ENCODE data around the gene FKBP2.
A peak's percentile ranks its signal among the peaks of the same experiment; 100 is the strongest.

The FKBP2 gene

DNA sequence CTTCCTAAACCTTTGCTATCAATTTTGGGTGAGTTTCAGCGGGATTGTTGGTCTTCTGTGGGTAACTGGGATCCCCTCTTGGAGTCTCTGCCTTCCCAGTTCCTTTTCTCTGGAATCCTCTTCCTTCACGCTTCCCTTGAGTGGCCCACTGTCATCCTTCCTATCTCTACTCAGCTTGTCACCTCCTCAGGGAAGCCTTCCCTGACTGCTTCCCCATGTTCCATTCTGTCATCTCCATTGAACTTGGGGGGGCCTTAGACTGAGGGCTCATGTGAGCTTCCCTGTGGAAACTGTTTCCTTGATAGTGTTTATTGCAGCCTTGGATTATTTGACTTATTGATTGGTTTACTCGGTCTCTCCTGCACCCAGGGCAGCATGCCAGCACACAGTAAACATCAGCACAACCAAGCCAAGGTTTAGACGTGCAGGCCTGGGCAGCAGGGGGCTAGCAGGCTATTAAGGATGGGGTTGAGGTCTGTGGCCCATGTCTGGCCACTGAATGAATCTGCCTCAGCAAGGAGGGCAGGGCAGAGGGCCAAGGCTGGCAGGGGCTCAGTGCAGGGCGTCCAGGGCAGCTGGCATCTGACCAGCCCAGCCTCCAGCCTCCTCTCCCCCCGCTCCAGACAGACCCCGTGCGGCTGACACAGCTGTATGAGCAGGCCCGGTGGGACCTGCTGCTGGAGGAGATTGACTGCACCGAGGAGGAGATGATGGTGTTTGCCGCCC, 22.1 kb upstream of the FKBP2 start:
- no peak for DNase-seq
- in situ Hi-C loops (cut with MboI; ENCODE audit: low pct_unique_long_range_greater_than_20kb, low sequenced_read_pairs): no loop called here

DNA sequence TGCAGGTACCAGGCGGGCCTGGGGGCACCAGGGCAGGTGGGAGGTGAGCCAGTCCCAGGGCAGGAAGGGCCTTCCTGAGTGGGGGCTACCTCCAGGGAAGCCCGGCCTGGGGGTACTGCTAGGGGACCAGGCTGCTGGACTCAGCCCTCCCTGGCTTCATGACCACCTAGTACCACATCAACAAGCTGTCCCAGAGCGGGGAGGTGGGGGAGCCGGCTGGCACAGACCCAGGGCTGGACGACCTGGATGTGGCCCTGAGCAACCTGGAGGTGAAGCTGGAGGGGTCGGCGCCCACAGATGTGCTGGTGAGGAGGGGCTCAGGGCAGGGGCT, 21.6 kb upstream of the FKBP2 start:
- in situ Hi-C loops (cut with MboI; ENCODE audit: low pct_unique_long_range_greater_than_20kb, low sequenced_read_pairs): no loop called here
- no peak for DNase-seq

DNA sequence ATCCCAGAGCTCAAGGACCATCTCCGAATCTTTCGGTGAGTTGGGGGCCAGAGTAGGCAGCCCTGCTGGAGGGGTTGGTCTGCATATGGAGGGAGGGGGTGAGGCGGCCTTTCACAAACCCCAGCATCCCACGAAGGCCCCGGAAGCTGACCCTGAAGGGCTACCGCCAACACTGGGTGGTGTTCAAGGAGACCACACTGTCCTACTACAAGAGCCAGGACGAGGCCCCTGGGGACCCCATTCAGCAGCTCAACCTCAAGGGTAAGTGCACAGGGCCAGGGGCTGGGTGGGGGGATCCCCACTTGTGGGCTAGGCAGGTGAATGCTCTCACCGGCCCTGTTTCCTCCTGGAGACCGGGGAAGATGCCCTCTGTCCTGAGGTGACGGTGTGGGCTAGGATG, 21.1 kb upstream of the FKBP2 start:
- in situ Hi-C loops (cut with MboI; ENCODE audit: low pct_unique_long_range_greater_than_20kb, low sequenced_read_pairs): no loop called here
- no peak for DNase-seq

DNA sequence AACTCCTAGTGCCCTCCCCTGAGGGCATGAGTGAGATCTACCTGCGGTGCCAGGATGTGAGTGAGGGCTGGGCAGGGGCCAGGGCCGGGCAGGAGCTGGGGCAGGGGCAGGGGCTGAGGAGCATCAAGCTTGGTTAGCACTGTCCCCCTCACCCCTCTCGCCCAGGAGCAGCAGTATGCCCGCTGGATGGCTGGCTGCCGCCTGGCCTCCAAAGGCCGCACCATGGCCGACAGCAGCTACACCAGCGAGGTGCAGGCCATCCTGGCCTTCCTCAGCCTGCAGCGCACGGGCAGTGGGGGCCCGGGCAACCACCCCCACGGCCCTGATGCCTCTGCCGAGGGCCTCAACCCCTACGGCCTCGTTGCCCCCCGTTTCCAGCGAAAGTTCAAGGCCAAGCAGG, 20.6 kb upstream of the FKBP2 start:
- DNase-seq: no peak
- in situ Hi-C loops (cut with MboI; ENCODE audit: low pct_unique_long_range_greater_than_20kb, low sequenced_read_pairs): no loop called here

DNA sequence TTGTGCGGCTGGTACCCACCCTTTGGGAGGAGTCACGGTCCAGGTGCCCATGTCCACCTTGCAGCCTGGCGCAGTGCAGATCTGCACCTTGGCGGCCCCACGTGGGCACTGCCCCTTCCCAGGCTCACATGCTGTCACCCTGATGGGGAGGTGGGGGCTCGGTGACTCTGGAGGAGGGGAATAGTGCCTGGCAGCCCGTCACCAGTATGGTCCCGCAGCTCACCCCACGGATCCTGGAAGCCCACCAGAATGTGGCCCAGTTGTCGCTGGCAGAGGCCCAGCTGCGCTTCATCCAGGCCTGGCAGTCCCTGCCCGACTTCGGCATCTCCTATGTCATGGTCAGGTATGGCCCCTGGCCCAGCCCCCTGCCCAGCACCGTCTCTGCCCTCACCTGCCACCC, 20.1 kb upstream of the FKBP2 start:
- in situ Hi-C loops (cut with MboI; ENCODE audit: low pct_unique_long_range_greater_than_20kb, low sequenced_read_pairs): no loop called here
- DNase-seq: no peak

DNA sequence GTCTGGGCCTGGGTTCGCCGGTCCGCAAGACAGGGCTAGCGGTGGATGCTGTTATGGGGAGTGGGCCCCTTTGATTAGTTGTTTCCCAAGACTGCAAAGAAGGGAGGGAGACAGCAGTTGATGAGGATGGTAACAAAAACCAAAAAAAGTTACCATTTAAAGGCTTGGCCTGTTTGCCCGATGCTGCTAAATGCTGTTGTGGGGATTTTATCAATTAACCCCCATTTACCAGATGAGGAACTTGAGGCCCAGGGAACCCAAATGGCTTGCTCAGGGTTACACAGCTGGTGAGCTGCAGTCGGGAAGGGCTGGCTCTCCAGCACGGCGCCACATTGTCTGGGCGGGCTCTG, 18.3 kb upstream of the FKBP2 start:
- in situ Hi-C loops (cut with MboI; ENCODE audit: low pct_unique_long_range_greater_than_20kb, low sequenced_read_pairs): no loop called here
- DNase-seq: no peak

DNA sequence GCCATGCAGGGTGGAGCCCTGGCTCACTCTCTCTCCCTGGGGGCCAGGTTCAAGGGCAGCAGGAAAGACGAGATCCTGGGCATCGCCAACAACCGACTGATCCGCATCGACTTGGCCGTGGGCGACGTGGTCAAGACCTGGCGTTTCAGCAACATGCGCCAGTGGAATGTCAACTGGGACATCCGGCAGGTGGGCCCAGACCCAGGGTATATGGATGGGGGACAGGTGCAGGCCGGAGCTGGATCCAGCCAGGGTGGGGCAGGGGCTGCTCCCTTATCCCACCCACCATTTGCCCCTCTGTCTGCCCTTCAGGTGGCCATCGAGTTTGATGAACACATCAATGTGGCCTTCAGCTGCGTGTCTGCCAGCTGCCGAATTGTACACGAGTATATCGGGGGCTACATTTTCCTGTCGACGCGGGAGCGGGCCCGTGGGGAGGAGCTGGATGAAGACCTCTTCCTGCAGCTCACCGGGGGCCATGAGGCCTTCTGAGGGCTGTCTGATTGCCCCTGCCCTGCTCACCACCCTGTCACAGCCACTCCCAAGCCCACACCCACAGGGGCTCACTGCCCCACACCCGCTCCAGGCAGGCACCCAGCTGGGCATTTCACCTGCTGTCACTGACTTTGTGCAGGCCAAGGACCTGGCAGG, 17.8 kb upstream of the FKBP2 start:
- no peak for DNase-seq
- in situ Hi-C loops (cut with MboI; ENCODE audit: low pct_unique_long_range_greater_than_20kb, low sequenced_read_pairs): no loop called here

DNA sequence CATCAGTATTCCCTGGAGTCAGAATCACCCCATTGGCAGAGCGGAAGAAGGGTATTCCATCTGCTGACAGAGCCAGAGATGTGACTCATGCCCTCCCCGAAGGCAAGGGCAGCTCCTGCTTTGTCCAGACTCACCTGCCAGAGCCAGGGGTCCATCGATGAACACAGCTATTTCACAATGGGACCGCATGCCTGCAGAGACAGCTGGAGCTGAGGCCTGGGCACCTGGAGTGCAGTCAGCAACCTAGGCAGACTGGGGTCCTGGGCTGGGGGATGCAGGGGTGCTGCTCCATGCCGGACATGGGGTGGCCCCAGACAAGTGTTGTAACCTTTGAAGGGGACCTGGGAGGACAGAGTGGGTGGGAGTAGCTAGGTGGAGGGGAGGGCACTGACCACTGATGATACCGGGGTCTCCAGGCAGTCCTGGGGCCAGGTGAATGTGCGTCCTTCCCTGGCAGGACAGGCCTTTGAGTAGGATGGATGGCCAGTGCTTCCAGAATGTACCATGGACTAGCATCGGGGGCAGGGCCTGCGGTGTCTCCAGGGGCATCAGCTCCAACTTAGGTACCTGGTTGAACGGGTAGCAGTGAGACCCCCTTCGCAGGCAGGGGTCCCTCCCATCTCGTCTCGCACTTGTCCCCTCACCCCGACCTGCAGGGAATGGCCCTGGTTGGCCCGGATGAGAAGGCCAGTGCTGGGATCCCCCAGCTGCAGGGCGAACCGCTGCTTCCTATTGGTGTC, 16.6 kb upstream of the FKBP2 start:
- in situ Hi-C loops (cut with MboI; ENCODE audit: low pct_unique_long_range_greater_than_20kb, low sequenced_read_pairs): no loop called here
- no peak for DNase-seq

DNA sequence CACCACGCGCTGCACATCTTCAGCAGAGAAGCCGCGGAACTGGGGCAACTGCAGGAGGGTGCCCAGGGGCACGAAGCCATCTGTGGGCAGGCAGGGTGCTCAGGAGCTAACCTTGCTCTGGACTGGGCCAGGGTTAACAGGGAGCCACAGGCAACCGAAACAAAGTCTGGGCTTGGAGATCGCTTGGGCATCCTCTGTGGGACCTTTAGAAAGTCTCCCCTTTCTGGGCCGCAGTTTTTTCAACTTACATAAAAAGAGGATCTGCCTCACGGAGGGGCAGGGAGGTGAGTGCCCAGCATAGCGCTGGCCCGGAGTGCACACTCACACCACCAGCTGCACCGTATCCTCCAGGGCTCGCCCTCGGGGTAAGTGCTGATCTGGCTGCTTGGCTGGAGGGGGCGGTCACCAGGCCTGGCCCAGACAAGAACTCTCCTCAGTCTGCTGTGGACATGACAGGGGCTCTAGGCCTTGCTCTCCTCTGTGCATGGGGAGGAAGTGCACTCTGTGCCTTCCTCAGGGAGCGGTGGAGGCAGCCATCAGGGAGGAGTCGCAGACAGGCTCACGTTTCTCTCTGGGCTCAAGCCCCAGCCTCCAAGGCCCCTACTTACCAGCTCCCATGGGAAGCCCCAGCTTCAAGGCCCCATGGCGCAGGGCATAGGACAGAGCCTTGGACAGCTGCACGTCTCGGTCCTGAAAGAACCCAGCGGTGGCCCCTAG, 15.8 kb upstream of the FKBP2 start:
- no peak for DNase-seq
- in situ Hi-C loops (cut with MboI; ENCODE audit: low pct_unique_long_range_greater_than_20kb, low sequenced_read_pairs): no loop called here

DNA sequence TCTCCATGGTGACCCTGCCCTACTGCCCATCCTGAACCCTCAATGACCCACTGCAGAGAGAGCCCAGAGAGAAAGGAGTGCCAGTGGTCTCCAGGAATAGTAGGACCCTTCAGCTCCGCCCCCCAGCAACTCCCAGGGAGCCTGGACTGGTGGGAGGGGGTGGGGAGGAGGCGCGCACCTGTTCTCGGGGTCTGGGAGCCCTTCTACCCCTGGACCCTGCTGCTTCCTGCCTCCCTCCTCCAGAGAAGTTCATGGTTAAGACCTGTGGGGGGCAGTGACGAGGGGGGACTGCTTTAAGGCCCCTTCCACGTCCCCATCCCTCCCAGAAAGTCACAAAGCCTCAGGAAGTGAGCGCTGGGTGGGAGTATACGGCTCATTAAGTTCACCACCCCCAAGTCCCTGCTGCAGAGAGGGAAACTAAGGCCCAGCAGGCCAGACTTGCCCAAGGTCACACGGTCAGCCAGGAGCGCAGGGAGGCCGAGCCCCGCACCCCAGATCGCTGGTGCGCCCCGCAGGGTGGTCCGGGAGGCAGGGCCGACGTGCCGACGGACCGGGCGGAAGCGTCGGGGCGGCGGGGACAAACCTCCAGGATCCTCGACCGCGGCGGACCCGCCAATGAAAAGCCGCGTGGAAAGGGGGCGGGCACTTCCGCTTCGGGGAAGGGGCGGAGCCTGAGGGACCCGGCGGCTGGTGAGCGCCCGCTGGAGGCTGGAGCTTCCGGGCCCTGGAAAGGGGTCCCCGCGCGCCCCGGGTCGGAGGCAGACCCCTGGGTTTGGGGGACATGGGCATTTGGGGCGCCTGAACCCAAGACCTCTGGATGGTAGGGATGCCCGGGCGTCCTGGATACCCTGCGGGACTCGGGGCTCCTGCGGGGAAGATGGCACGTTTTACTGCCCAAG, 15.0 kb upstream of the FKBP2 start, which contains the start of the genes NUDT22 and TRPT1:
NUDT22 (plus strand) TSS at position 667 of the 899 bp plus-strand sequence. CDS start 379 bp downstream, outside the sequence.
TRPT1 (minus strand) TSS at position 579 of the 899 bp plus-strand sequence; CDS start at position 253, 326 bp downstream.
- peak; percentile 89 for DNase-seq
- in situ Hi-C loops (cut with MboI; ENCODE audit: low pct_unique_long_range_greater_than_20kb, low sequenced_read_pairs): no loop called here

DNA sequence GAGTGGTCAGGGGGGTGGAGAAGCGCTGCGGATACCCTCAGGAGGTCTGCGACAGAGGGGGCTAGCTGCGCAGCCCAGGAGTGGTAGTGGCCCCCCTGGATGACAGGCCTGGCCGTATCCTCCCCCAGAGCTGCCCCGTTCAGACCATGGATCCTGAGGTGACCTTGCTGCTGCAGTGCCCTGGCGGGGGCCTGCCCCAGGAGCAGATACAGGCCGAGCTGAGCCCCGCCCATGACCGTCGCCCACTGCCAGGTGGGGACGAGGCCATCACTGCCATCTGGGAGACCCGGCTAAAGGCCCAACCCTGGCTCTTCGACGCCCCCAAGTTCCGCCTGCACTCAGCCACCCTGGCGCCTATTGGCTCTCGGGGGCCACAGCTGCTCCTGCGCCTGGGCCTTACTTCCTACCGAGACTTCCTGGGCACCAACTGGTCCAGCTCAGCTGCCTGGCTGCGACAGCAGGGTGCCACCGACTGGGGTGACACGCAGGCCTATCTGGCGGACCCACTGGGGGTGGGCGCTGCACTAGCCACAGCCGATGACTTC, 14.3 kb upstream of the FKBP2 start:
- peak; percentile 51 for DNase-seq
- in situ Hi-C loops (cut with MboI; ENCODE audit: low pct_unique_long_range_greater_than_20kb, low sequenced_read_pairs): no loop called here

DNA sequence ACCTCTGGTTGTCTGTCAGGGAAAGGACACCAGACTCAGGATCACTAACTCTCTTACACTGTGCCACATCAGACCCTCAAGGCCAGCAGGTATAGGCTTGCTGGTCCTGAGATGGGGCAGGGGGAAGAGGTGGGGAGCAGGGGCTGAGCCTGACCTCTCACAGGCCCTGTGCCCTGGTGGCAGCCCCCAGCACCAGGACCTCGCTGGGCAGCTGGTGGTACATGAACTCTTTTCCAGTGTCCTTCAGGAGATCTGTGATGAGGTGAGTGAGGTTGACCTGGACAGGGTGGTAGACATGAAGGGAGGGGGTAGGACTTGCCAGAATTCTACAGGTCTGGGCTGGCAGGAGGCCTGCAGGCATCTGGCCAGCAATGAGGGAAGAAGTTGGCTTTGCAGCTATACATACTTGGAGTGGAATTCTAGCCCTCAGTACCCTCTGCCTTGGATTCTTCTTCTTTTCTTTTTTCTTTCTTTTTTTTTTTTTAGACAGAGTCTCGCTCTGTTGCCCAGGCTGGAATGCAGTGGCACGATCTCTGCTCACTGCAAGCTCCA, 13.4 kb upstream of the FKBP2 start:
- DNase-seq: no peak
- in situ Hi-C loops (cut with MboI; ENCODE audit: low pct_unique_long_range_greater_than_20kb, low sequenced_read_pairs): no loop called here

DNA sequence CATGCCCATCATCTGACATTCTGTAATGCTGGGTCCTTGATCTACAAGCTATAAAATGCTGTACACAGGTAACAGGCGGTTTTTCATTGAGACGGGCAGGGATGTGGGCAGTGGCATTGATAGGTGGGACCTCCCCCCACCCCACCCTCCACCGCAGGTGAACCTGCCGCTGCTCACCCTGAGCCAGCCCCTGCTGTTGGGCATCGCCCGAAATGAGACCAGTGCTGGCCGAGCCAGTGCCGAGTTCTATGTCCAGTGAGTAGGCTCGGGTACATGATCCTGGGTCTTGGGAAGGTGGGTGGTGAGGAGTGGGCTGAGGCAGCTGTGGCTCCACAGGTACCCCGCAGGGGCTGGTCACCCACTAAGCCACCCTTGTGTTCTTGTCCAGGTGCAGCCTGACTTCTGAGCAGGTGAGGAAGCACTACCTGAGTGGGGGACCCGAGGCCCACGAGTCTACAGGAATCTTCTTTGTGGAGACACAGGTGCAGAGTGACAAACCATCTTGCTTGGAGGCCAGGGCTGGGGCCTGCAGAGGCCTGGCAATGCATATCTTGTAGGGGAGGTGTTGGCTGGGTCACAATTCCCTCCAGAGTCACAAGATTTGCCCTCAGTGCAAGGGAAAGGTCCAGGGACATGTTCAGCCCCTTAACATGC, 11.7 kb upstream of the FKBP2 start:
- in situ Hi-C loops (cut with MboI; ENCODE audit: low pct_unique_long_range_greater_than_20kb, low sequenced_read_pairs): no loop called here
- no peak for DNase-seq

DNA sequence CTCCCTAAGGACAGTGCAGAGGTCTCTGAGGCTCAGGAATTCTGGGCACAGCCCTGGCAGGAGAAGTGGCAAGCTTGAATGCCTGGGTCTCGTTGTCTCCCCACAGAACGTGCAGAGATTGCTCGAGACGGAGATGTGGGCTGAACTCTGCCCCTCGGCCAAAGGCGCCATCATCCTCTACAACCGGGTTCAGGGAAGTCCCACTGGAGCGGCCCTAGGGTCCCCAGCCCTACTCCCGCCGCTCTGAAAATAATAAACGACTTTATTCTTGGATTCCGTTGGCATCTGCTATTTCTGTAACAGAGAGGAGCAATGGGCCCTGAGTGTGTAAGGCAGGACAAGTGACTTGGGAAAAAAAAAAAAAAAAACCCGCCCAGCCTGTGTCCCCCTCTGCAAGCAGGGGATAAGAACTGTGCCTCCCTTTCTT, 11.1 kb upstream of the FKBP2 start:
- DNase-seq: no peak
- in situ Hi-C loops (cut with MboI; ENCODE audit: low pct_unique_long_range_greater_than_20kb, low sequenced_read_pairs): no loop called here

DNA sequence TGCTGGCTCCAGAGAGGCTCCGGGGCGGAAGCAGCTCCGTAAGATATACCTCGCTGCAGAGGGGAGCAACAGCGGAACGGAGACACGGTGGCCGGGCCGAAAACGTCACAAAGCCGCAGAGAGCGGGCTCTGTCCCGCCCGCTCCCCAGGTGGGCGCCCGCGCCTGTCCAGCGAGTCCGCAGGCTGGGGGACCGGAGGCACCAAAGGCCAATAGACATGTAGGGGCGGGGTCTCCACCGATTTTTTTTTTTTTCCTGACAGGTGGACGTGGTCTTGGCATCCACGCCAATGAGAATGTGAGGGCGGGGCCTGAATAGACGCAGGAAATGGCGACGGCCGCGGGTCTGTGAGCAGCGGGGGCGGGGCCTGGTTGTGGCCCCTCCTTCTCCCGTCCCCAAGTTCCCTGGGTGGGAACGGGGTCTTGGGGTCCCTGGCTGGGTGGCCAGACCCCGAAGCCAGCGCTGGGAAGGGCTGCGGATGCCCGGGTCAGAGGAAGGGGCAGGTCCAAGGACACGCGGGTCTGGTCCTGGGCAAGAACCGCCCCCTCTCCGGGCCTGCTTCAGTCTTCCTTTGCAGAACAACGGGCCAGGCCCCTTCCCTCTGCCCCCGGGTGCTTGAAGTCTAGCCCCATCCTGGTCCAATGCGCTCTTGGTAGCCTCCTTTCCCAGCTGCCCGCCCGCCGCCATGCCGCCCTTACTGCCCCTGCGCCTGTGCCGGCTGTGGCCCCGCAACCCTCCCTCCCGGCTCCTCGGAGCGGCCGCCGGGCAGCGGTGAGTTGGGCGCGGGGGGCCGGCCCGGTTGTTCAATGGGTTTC, 10.5 kb upstream of the FKBP2 start, which contains the start of gene DNAJC4:
DNAJC4 (plus strand) TSS at position 378 of the 814 bp plus-strand sequence; CDS start at position 685, 307 bp downstream.
- DNase-seq: peak; percentile 95
- in situ Hi-C loops (cut with MboI; ENCODE audit: low pct_unique_long_range_greater_than_20kb, low sequenced_read_pairs): no loop called here

DNA sequence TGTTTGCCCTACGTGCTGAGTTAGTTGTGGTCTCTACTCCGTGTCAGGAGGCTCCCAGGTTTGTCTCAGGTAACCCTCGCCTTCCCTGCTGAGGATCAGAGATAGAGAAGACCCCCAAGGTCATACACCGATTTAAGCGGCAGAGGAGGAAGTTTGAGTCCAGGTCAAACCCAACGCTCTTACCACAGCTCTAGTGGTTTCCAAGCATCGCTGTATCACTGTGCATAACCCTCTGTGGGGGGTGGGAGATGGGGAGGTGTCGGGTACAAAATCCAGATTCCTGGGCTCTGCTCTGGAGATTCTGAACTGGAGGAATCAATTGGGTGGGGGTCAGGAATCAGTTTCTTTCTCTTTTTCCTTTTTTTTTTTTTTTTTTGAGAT, 9.9 kb upstream of the FKBP2 start:
- DNase-seq: peak; percentile 64
- in situ Hi-C loops (cut with MboI; ENCODE audit: low pct_unique_long_range_greater_than_20kb, low sequenced_read_pairs): no loop called here

DNA sequence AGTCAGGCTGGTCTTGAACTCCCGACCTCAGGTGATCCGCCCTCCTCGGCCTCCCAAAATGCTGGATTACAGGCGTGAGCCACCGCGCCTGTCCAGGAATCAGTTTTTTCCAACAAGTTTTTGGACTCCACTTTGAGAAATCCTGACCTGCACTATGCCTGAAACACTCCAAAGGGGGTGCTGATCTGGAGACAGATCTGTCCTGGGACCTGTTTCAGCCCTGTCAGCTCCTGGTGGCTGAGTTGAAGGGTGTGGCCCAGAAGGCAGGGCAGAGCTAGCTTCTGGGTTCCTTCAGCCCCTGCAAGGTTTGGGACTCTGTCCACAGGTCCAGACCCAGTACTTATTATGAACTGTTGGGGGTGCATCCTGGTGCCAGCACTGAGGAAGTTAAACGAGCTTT, 9.3 kb upstream of the FKBP2 start:
- in situ Hi-C loops (cut with MboI; ENCODE audit: low pct_unique_long_range_greater_than_20kb, low sequenced_read_pairs): no loop called here
- DNase-seq: no peak

Measured in KBM-7 (cell line).